ENCODE results near the gene PPP1R9B. TPM values are rescaled to one million over a fixed set of nuclear protein-coding genes. Genes with fewer than 3 reads are reported as not detected.

PPP1R9B gene
- total and polyA plus RNA-seq, 2 donors (not counting 1 experiment from before 2014, with no cell fraction given) = 80.7 to 220 TPM

- Mint-ChIP-seq H3K4me3 (no peak overlapping the region), H3K4me1 (peaks cover 46% of the 10 kb centered on the region), H3K27ac (no peak overlapping the region), H3K27me3 (no peaks in the 10 kb centered on the region), H3K9me3 (ENCODE audit: insufficient read depth) (no peaks in the 10 kb centered on the region)
- no peak overlapping the region for H2AFZ ChIP-seq (ENCODE audit: insufficient read depth, low read depth, low read length, poor library complexity, severe bottlenecking)
- no peak overlapping the region for H3K4me2 ChIP-seq (replicated peaks; ENCODE audit: low read depth, low read length, poor library complexity, severe bottlenecking)
- TF ChIP-seq CTCF (IDR thresholded peaks at IDR 0.05) (no peak), EZH2 (IDR thresholded peaks at IDR 0.05; ENCODE audit: borderline replicate concordance, insufficient read depth, low read depth, low read length, poor library complexity, severe bottlenecking) (no peak)
- H3K27ac ChIP-seq (ENCODE audit: low read length in 2 of 2) = no peak overlapping the region
- no peaks in the 10 kb centered on the region for H3K36me3 ChIP-seq (replicated peaks in 1 of 2; ENCODE audit: control extremely low read depth in 1 of 2, control insufficient read depth in 1 of 2, extremely low read depth in 1 of 2, insufficient read depth in 2 of 2, low read length in 1 of 2)
- H3K79me2 ChIP-seq (ENCODE audit: control insufficient read depth, insufficient read depth, low read length) = peaks cover 28% of the 10 kb centered on the region
- DNase-seq (no peak), ATAC-seq (ENCODE audit: low read depth) (no peak)
- no peak overlapping the region for H3K4me3 ChIP-seq (ENCODE audit: control extremely low read depth in 1 of 5, extremely low read depth in 1 of 5, insufficient read depth in 1 of 5, low read depth in 2 of 5, low read length in 4 of 5)
- H3K4me1 ChIP-seq (ENCODE audit: control insufficient read depth in 2 of 2, insufficient read depth in 2 of 2, low read length in 2 of 2) = peaks cover 48 to 60% of the 10 kb centered on the region in 2 donors
- H3K27me3 ChIP-seq (replicated peaks in 1 of 4; ENCODE audit: control extremely low read depth in 1 of 4, control insufficient read depth in 3 of 4, insufficient read depth in 4 of 4, low read length in 3 of 4) = no peaks in the 10 kb centered on the region
- POLR2A ChIA-PET = interaction anchor here (2.1 kb wide), 1 partner anchor 13 kb away, joined by 14 read pairs; no protein-coding TSS in a partner anchor
- intact Hi-C loops (cut with micrococcal nuclease) = no loop called here
- no peaks in the 10 kb centered on the region for H4K20me1 ChIP-seq (ENCODE audit: control insufficient read depth, insufficient read depth, low read length, poor library complexity, severe bottlenecking)
- CTCF ChIA-PET = interaction anchor here (1.7 to 2.7 kb wide), 4 partner anchors 12 to 34 kb away, joined by 5 to 17 read pairs (median 8); no protein-coding TSS in a partner anchor
- no peaks in the 10 kb centered on the region for H3K9me3 ChIP-seq (ENCODE audit: control extremely low read depth in 1 of 3, control insufficient read depth in 2 of 3, insufficient read depth in 1 of 3, low read length in 2 of 3)
- WGBS (ENCODE audit: insufficient coverage) = 90% methylated on average over 2 of the region's 2 CpGs
- no peak overlapping the region for H3K9ac ChIP-seq (ENCODE audit: low read length)
These were observed 14.2 kb upstream of the PPP1R9B start for GRCh38 chr17:50164697-50164988.

- Histone ChIP-seq H3K4me3 (ENCODE audit: control extremely low read depth in 1 of 5, extremely low read depth in 1 of 5, insufficient read depth in 1 of 5, low read depth in 2 of 5, low read length in 4 of 5) (no peak overlapping the region), H3K36me3 (replicated peaks in 1 of 2; ENCODE audit: control extremely low read depth in 1 of 2, control insufficient read depth in 1 of 2, extremely low read depth in 1 of 2, insufficient read depth in 2 of 2, low read length in 1 of 2) (no peaks in the 10 kb centered on the region), H3K4me1 (ENCODE audit: control insufficient read depth in 2 of 2, insufficient read depth in 2 of 2, low read length in 2 of 2) (peaks cover 45 to 55% of the 10 kb centered on the region in 2 donors), H3K27ac (ENCODE audit: low read length in 2 of 2) (peak overlapping the region in 1 of 2 donors; percentile 65), H3K9me3 (ENCODE audit: control extremely low read depth in 1 of 3, control insufficient read depth in 2 of 3, insufficient read depth in 1 of 3, low read length in 2 of 3) (no peaks in the 10 kb centered on the region), H3K4me2 (replicated peaks; ENCODE audit: low read depth, low read length, poor library complexity, severe bottlenecking) (peak overlapping the region; percentile 52), H3K79me2 (ENCODE audit: control insufficient read depth, insufficient read depth, low read length) (peaks cover 28% of the 10 kb centered on the region), H3K9ac (ENCODE audit: low read length) (peak overlapping the region; percentile 1), H4K20me1 (ENCODE audit: control insufficient read depth, insufficient read depth, low read length, poor library complexity, severe bottlenecking) (no peaks in the 10 kb centered on the region), H3K27me3 (replicated peaks in 1 of 4; ENCODE audit: control extremely low read depth in 1 of 4, control insufficient read depth in 3 of 4, insufficient read depth in 4 of 4, low read length in 3 of 4) (no peaks in the 10 kb centered on the region), H2AFZ (ENCODE audit: insufficient read depth, low read depth, low read length, poor library complexity, severe bottlenecking) (no peak overlapping the region)
- WGBS (ENCODE audit: insufficient coverage) = 100% methylated on average over 5 of the region's 11 CpGs
- Mint-ChIP-seq H3K27ac (peak overlapping the region; percentile 78), H3K27me3 (no peaks in the 10 kb centered on the region), H3K4me3 (peak overlapping the region; percentile 14), H3K4me1 (peaks cover 42% of the 10 kb centered on the region), H3K9me3 (ENCODE audit: insufficient read depth) (no peaks in the 10 kb centered on the region)
- ChIA-PET CTCF (interaction anchor here (0.7 to 2.7 kb wide), 15 partner anchors 12 to 134 kb away, joined by 3 to 17 read pairs (median 7); partner anchors contain the start of genes PDK2 and PPP1R9B), POLR2A (interaction anchor here (0.7 to 2.1 kb wide), 5 partner anchors 10 to 24 kb away, joined by 5 to 14 read pairs (median 7); no protein-coding TSS in a partner anchor)
- TF ChIP-seq EZH2 (IDR thresholded peaks at IDR 0.05; ENCODE audit: borderline replicate concordance, insufficient read depth, low read depth, low read length, poor library complexity, severe bottlenecking) (no peak), CTCF (IDR thresholded peaks at IDR 0.05) (no peak)
- intact Hi-C loops (cut with micrococcal nuclease) = no loop called here
- peak; percentile 75 for DNase-seq
- ATAC-seq (ENCODE audit: low read depth) = peak; percentile 59
These were observed 13.6 kb upstream of the PPP1R9B start for GRCh38 chr17:50163843-50164696.
